Measurements from ENCODE around the gene NELFE. TPM values are rescaled to one million over a fixed set of nuclear protein-coding genes. Genes with fewer than 3 reads are reported as not detected.
A peak's percentile ranks its signal among the peaks of the same experiment; 100 is the strongest.
"Not testable (repeated sequence)": the region's sequence is repeated elsewhere in the genome, so short reads cannot be mapped to it uniquely, and the experiment has no call there.

Gene NELFE, protein sequence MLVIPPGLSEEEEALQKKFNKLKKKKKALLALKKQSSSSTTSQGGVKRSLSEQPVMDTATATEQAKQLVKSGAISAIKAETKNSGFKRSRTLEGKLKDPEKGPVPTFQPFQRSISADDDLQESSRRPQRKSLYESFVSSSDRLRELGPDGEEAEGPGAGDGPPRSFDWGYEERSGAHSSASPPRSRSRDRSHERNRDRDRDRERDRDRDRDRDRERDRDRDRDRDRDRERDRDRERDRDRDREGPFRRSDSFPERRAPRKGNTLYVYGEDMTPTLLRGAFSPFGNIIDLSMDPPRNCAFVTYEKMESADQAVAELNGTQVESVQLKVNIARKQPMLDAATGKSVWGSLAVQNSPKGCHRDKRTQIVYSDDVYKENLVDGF
- total RNA-seq = 100 to 1,000 TPM in 1 of 2 donors, 10 to 100 TPM in 1; 90.3 to 132 TPM
- 105 TPM for polyA plus RNA-seq (2013, experiment 1 of 2)
- 103 TPM for polyA plus RNA-seq (2013, experiment 2 of 2)
- long read RNA-seq, experiment 1, transcript NELFE-202 (11 exons, 1,584 nt) = major isoform, 14 of 88 reads
- long read RNA-seq, experiment 1, partial matches to known transcripts = 63 of 88 reads
- long read RNA-seq, experiment 1, other reads (novel, unspliced or antisense) = 11 of 88 reads
- long read RNA-seq, experiment 2, transcript NELFE-202 (11 exons, 1,584 nt) = major isoform, 166 of 201 reads
- long read RNA-seq, experiment 2, partial matches to known transcripts = 24 of 201 reads
- long read RNA-seq, experiment 2, other reads (novel, unspliced or antisense) = 9 of 201 reads
- long read RNA-seq, experiment 3, transcript NELFE-208 (10 exons, 1,543 nt) = minor isoform, 6 of 380 reads
- long read RNA-seq, experiment 3, transcript NELFE-202 (11 exons, 1,584 nt) = major isoform, 307 of 380 reads
- long read RNA-seq, experiment 3, partial matches to known transcripts = 14 of 380 reads
- long read RNA-seq, experiment 3, other reads (novel, unspliced or antisense) = 53 of 380 reads
- long read RNA-seq, experiment 4, transcript NELFE-202 (11 exons, 1,584 nt) = major isoform, 381 of 636 reads
- long read RNA-seq, experiment 4, partial matches to known transcripts = 191 of 636 reads
- long read RNA-seq, experiment 4, other reads (novel, unspliced or antisense) = 61 of 636 reads

DNA sequence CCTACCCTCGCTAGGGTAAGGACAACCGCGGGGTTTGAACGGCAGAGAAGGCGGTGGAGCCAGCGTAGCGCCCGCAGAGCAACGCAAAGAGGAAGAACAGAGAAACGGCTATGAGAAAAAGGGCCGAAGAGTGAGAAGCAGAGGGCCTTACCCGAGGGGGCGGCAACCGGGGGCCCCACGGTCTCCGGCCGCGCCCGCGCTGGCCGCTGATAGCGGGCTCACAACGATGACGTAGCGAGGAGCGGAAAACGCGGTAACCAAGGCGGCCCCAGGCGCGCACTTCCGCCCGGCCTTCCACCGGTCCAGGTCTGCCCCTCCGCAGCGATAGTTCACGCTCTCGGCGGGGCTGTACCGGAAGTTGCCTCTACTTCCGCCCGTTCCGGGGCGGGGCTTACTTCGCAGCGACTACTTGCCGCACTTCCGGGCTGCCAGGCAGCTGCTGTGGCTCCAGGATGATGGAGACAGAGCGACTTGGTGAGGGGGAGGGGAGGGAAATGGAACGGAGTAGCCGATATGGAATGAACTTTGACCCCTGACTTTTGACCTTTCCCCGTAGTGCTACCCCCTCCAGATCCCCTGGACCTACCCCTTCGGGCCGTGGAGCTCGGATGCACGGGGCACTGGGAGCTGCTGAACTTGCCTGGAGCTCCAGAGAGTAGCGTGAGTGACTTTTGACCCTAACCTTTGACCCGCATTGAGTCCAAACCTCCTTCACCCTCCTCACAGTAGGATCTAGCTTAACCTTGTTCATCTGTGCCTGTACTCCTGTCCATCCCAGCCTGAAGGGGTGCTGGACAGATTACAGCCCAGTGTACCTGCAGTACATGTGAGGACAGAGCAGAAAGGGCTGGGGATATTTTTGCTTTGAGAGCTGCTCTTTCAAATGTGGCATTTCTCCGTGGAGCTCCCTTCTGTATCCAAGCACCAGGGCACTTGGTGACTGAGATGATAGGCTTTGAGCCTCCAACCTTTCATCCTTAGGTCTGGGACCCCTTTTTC lies at the start of gene NELFE, which contains the start of gene SKIC2:
NELFE (minus strand) TSS at position 231 of the 999 bp plus-strand sequence. CDS start 525 bp downstream, outside the sequence.
SKIC2 (plus strand) TSS at position 435 of the 999 bp plus-strand sequence; CDS start at position 453, 18 bp downstream.
- Histone ChIP-seq H3K36me3 (ENCODE audit: control insufficient read depth, insufficient read depth, low read length) (peaks cover 67% of the 10 kb centered on the region), H3K27me3 (ENCODE audit: control insufficient read depth, insufficient read depth, low read length, poor library complexity, severe bottlenecking) (no peaks in the 10 kb centered on the region), H3K27ac (ENCODE audit: low read depth, low read length) (no peak within 1 kb of the TSS), H3K9ac (ENCODE audit: extremely low read depth, low read length, poor library complexity, severe bottlenecking) (peak within 1 kb of the TSS; percentile 82), H3K9me3 (ENCODE audit: control insufficient read depth, low read length) (no peaks in the 10 kb centered on the region), H3K4me3 (ENCODE audit: low read length) (peak within 1 kb of the TSS; percentile 90), H3K4me1 (ENCODE audit: control insufficient read depth, insufficient read depth, low read length) (peaks cover 6% of the 10 kb centered on the region)
- no peaks in the 10 kb centered on the region for H3K9me3 Mint-ChIP-seq
- H3K4me3 Mint-ChIP-seq = peak within 1 kb of the TSS; percentile 92
- H3K4me1 Mint-ChIP-seq = peaks cover 5% of the 10 kb centered on the region
- peak within 1 kb of the TSS; percentile 98 for H3K27ac Mint-ChIP-seq
- DNase-seq = peak; percentile 99
- no peaks in the 10 kb centered on the region for H3K27me3 Mint-ChIP-seq (ENCODE audit: insufficient read depth)
- WGBS, 2 experiments (ENCODE audit: insufficient coverage in 1 of 2, insufficient read length in 1 of 2) = 0 to 1% methylated on average over 14 to 59 of the region's 59 CpGs
- TF ChIP-seq, protein P1, sequence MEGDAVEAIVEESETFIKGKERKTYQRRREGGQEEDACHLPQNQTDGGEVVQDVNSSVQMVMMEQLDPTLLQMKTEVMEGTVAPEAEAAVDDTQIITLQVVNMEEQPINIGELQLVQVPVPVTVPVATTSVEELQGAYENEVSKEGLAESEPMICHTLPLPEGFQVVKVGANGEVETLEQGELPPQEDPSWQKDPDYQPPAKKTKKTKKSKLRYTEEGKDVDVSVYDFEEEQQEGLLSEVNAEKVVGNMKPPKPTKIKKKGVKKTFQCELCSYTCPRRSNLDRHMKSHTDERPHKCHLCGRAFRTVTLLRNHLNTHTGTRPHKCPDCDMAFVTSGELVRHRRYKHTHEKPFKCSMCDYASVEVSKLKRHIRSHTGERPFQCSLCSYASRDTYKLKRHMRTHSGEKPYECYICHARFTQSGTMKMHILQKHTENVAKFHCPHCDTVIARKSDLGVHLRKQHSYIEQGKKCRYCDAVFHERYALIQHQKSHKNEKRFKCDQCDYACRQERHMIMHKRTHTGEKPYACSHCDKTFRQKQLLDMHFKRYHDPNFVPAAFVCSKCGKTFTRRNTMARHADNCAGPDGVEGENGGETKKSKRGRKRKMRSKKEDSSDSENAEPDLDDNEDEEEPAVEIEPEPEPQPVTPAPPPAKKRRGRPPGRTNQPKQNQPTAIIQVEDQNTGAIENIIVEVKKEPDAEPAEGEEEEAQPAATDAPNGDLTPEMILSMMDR (conservative IDR thresholded peaks at IDR 0.05) = no peak
- peaks cover 65% of the 10 kb centered on the region for H3K36me3 Mint-ChIP-seq (ENCODE audit: low read depth)

DNA sequence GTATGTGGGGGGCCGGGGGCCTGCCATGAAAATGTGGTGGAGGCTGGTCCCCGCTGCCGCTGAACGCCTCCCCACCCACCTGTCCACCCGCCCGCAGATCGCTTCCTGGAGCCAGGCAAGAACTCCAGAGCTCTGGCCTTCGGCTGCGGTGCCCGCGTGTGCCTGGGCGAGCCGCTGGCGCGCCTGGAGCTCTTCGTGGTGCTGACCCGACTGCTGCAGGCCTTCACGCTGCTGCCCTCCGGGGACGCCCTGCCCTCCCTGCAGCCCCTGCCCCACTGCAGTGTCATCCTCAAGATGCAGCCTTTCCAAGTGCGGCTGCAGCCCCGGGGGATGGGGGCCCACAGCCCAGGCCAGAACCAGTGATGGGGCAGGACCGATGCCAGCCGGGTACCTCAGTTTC lies 49.3 kb upstream of the NELFE start:
- not testable (repeated sequence) for H3K27me3 ChIP-seq (ENCODE audit: control insufficient read depth, insufficient read depth, low read length, poor library complexity, severe bottlenecking); H3K36me3 ChIP-seq (ENCODE audit: control insufficient read depth, insufficient read depth, low read length); H3K27me3 Mint-ChIP-seq (ENCODE audit: insufficient read depth); H3K27ac ChIP-seq (ENCODE audit: low read depth, low read length); H3K36me3 Mint-ChIP-seq (ENCODE audit: low read depth); H3K27ac Mint-ChIP-seq; H3K9me3 ChIP-seq (ENCODE audit: control insufficient read depth, low read length); H3K9me3 Mint-ChIP-seq; H3K4me3 Mint-ChIP-seq; H3K4me1 Mint-ChIP-seq; H3K4me3 ChIP-seq (ENCODE audit: low read length); H3K9ac ChIP-seq (ENCODE audit: extremely low read depth, low read length, poor library complexity, severe bottlenecking); H3K4me1 ChIP-seq (ENCODE audit: control insufficient read depth, insufficient read depth, low read length); DNase-seq
- WGBS, 2 experiments (ENCODE audit: insufficient coverage in 1 of 2, insufficient read length in 1 of 2) = no CpG with 5 or more reads among the region's 24 CpGs

DNA sequence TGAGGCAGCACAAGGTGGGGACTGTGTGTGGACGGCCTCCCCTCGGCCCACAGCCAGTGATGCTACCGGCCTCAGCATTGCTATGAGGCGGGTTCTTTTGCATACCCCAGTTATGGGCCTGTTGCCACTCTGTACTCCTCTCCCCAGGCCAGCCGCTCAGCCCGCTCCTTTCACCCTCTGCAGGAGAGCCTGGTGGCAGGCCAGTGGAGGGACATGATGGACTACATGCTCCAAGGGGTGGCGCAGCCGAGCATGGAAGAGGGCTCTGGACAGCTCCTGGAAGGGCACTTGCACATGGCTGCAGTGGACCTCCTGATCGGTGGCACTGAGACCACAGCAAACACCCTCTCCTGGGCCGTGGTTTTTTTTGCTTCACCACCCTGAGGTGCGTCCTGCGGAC lies 48.3 kb upstream of the NELFE start:
- H3K4me3 ChIP-seq (ENCODE audit: low read length); H3K9me3 ChIP-seq (ENCODE audit: control insufficient read depth, low read length); H3K27me3 ChIP-seq (ENCODE audit: control insufficient read depth, insufficient read depth, low read length, poor library complexity, severe bottlenecking); H3K36me3 ChIP-seq (ENCODE audit: control insufficient read depth, insufficient read depth, low read length); H3K27ac ChIP-seq (ENCODE audit: low read depth, low read length); H3K27ac Mint-ChIP-seq; H3K4me3 Mint-ChIP-seq; H3K4me1 Mint-ChIP-seq; H3K9me3 Mint-ChIP-seq; H3K4me1 ChIP-seq (ENCODE audit: control insufficient read depth, insufficient read depth, low read length); H3K9ac ChIP-seq (ENCODE audit: extremely low read depth, low read length, poor library complexity, severe bottlenecking); DNase-seq; H3K27me3 Mint-ChIP-seq (ENCODE audit: insufficient read depth); H3K36me3 Mint-ChIP-seq (ENCODE audit: low read depth): not testable (repeated sequence)
- 92 to 93% methylated on average over 3 to 12 of the region's 12 CpGs for WGBS, 2 experiments (ENCODE audit: insufficient coverage in 1 of 2, insufficient read length in 1 of 2)

DNA sequence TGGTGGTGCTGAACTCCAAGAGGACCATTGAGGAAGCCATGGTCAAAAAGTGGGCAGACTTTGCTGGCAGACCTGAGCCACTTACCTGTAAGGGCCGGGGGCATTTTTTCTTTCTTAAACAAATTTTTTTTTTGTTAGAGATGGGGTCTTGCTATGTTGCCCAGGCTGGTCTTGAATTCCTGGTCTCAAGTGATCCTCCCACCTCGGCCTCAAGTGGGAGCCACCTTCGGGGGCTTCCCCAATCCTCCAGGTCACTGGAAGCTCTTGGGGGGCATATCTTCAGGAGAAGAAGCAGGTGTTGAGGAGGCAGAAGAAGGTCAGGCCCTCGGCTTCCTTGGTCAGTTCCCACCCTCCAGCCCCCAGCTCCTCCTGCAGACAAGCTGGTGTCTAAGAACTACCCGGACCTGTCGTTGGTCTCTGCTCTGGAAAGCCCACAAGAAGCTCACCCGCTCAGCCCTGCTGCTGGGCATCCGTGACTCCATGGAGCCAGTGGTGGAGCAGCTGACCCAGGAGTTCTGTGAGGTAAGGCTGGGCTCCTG lies 47.3 kb upstream of the NELFE start:
- not testable (repeated sequence) for H3K4me1 ChIP-seq (ENCODE audit: control insufficient read depth, insufficient read depth, low read length); H3K27ac Mint-ChIP-seq; H3K27me3 ChIP-seq (ENCODE audit: control insufficient read depth, insufficient read depth, low read length, poor library complexity, severe bottlenecking); H3K9ac ChIP-seq (ENCODE audit: extremely low read depth, low read length, poor library complexity, severe bottlenecking); DNase-seq; H3K27me3 Mint-ChIP-seq (ENCODE audit: insufficient read depth); H3K27ac ChIP-seq (ENCODE audit: low read depth, low read length); H3K4me3 ChIP-seq (ENCODE audit: low read length); H3K36me3 Mint-ChIP-seq (ENCODE audit: low read depth); H3K9me3 ChIP-seq (ENCODE audit: control insufficient read depth, low read length); H3K4me1 Mint-ChIP-seq; H3K36me3 ChIP-seq (ENCODE audit: control insufficient read depth, insufficient read depth, low read length); H3K9me3 Mint-ChIP-seq; H3K4me3 Mint-ChIP-seq
- 86 to 92% methylated on average over 2 to 6 of the region's 8 CpGs for WGBS, 2 experiments (ENCODE audit: insufficient coverage in 1 of 2, insufficient read length in 1 of 2)

DNA sequence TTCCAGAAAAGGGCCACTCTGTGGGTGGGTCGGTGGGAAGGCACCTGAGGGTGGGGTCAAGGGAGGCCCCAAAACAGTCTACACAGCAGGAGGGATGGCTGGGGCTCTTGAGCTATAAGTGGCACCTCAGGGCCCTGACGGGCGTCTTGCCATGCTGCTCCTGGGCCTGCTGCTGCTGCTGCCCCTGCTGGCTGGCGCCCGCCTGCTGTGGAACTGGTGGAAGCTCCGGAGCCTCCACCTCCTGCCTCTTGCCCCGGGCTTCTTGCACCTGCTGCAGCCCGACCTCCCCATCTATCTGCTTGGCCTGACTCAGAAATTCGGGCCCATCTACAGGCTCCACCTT lies 46.7 kb upstream of the NELFE start:
- H3K27me3 Mint-ChIP-seq (ENCODE audit: insufficient read depth); H3K36me3 Mint-ChIP-seq (ENCODE audit: low read depth); H3K9me3 ChIP-seq (ENCODE audit: control insufficient read depth, low read length); H3K4me1 ChIP-seq (ENCODE audit: control insufficient read depth, insufficient read depth, low read length); H3K27ac ChIP-seq (ENCODE audit: low read depth, low read length); H3K4me3 Mint-ChIP-seq; H3K9me3 Mint-ChIP-seq; H3K27me3 ChIP-seq (ENCODE audit: control insufficient read depth, insufficient read depth, low read length, poor library complexity, severe bottlenecking); H3K4me3 ChIP-seq (ENCODE audit: low read length); H3K36me3 ChIP-seq (ENCODE audit: control insufficient read depth, insufficient read depth, low read length); H3K9ac ChIP-seq (ENCODE audit: extremely low read depth, low read length, poor library complexity, severe bottlenecking); H3K27ac Mint-ChIP-seq; H3K4me1 Mint-ChIP-seq; DNase-seq: not testable (repeated sequence)
- 87 to 92% methylated on average over 5 to 6 of the region's 9 CpGs for WGBS, 2 experiments (ENCODE audit: insufficient coverage in 1 of 2, insufficient read length in 1 of 2)
